ENCODE data around the gene LRTM2. TPM values are rescaled to one million over a fixed set of nuclear protein-coding genes. Genes with fewer than 3 reads are reported as not detected.

The LRTM2 gene
- total RNA-seq, 1 experiment from 2014 or later, result not detected

GRCh38 chr12:1820896-1821291, 529 bp downstream of the LRTM2 start:
- no peak overlapping the region for H2AFZ ChIP-seq (ENCODE audit: low read length)
- no peak overlapping the region for H3K9ac ChIP-seq (ENCODE audit: low read length)
- H3K4me3 ChIP-seq (ENCODE audit: low read length), result no peak overlapping the region
- no peaks in the 10 kb centered on the region for H3K9me3 ChIP-seq (ENCODE audit: low read length)
- no peaks in the 10 kb centered on the region for H3K27me3 ChIP-seq (ENCODE audit: low read length)
- H3K36me3 ChIP-seq (ENCODE audit: insufficient read depth, low read length), result no peaks in the 10 kb centered on the region
- DNase-seq, result no peak
- no peak overlapping the region for H3K27ac ChIP-seq (ENCODE audit: low read length)
- no peaks in the 10 kb centered on the region for H4K20me1 ChIP-seq (ENCODE audit: insufficient read depth, low read depth, low read length)
- H3K4me2 ChIP-seq (ENCODE audit: low read depth, low read length, poor library complexity, severe bottlenecking), result no peak overlapping the region
- H3K4me1 ChIP-seq (ENCODE audit: low read length), result no peaks in the 10 kb centered on the region
- H3K9me2 ChIP-seq (replicated peaks; ENCODE audit: insufficient read depth, low read length), result no peaks in the 10 kb centered on the region
- no peaks in the 10 kb centered on the region for H3K79me2 ChIP-seq (ENCODE audit: low read length)

GRCh38 chr12:1821805-1822204, 1.4 kb downstream of the LRTM2 start:
- H3K4me2 ChIP-seq (ENCODE audit: low read depth, low read length, poor library complexity, severe bottlenecking), result no peak overlapping the region
- H3K9ac ChIP-seq (ENCODE audit: low read length), result no peak overlapping the region
- H3K36me3 ChIP-seq (ENCODE audit: insufficient read depth, low read length), result no peaks in the 10 kb centered on the region
- no peak overlapping the region for H3K27ac ChIP-seq (ENCODE audit: low read length)
- no peak for DNase-seq
- H4K20me1 ChIP-seq (ENCODE audit: insufficient read depth, low read depth, low read length), result no peaks in the 10 kb centered on the region
- H3K79me2 ChIP-seq (ENCODE audit: low read length), result no peaks in the 10 kb centered on the region
- no peaks in the 10 kb centered on the region for H3K4me1 ChIP-seq (ENCODE audit: low read length)
- no peaks in the 10 kb centered on the region for H3K9me3 ChIP-seq (ENCODE audit: low read length)
- H3K9me2 ChIP-seq (replicated peaks; ENCODE audit: insufficient read depth, low read length), result no peaks in the 10 kb centered on the region
- no peak overlapping the region for H2AFZ ChIP-seq (ENCODE audit: low read length)
- H3K4me3 ChIP-seq (ENCODE audit: low read length), result no peak overlapping the region
- H3K27me3 ChIP-seq (ENCODE audit: low read length), result no peaks in the 10 kb centered on the region

GRCh38 chr12:1822699-1823098, 2.3 kb downstream of the LRTM2 start:
- H3K9me3 ChIP-seq (ENCODE audit: low read length), result no peaks in the 10 kb centered on the region
- H3K27ac ChIP-seq (ENCODE audit: low read length), result no peak overlapping the region
- H3K79me2 ChIP-seq (ENCODE audit: low read length), result no peaks in the 10 kb centered on the region
- H3K4me2 ChIP-seq (ENCODE audit: low read depth, low read length, poor library complexity, severe bottlenecking), result no peak overlapping the region
- H3K9me2 ChIP-seq (replicated peaks; ENCODE audit: insufficient read depth, low read length), result no peaks in the 10 kb centered on the region
- H3K4me1 ChIP-seq (ENCODE audit: low read length), result no peaks in the 10 kb centered on the region
- H2AFZ ChIP-seq (ENCODE audit: low read length), result no peak overlapping the region
- H4K20me1 ChIP-seq (ENCODE audit: insufficient read depth, low read depth, low read length), result no peaks in the 10 kb centered on the region
- H3K27me3 ChIP-seq (ENCODE audit: low read length), result no peaks in the 10 kb centered on the region
- H3K36me3 ChIP-seq (ENCODE audit: insufficient read depth, low read length), result no peaks in the 10 kb centered on the region
- H3K9ac ChIP-seq (ENCODE audit: low read length), result no peak overlapping the region
- H3K4me3 ChIP-seq (ENCODE audit: low read length), result no peak overlapping the region
- no peak for DNase-seq

GRCh38 chr12:1823237-1823636, 2.9 kb downstream of the LRTM2 start:
- Histone ChIP-seq H4K20me1 (ENCODE audit: insufficient read depth, low read depth, low read length) (no peaks in the 10 kb centered on the region), H3K9me3 (ENCODE audit: low read length) (no peaks in the 10 kb centered on the region), H3K9ac (ENCODE audit: low read length) (no peak overlapping the region), H3K79me2 (ENCODE audit: low read length) (no peaks in the 10 kb centered on the region), H2AFZ (ENCODE audit: low read length) (no peak overlapping the region), H3K4me2 (ENCODE audit: low read depth, low read length, poor library complexity, severe bottlenecking) (no peak overlapping the region), H3K36me3 (ENCODE audit: insufficient read depth, low read length) (no peaks in the 10 kb centered on the region), H3K27me3 (ENCODE audit: low read length) (no peaks in the 10 kb centered on the region), H3K4me3 (ENCODE audit: low read length) (no peak overlapping the region), H3K9me2 (replicated peaks; ENCODE audit: insufficient read depth, low read length) (no peaks in the 10 kb centered on the region), H3K4me1 (ENCODE audit: low read length) (no peaks in the 10 kb centered on the region), H3K27ac (ENCODE audit: low read length) (no peak overlapping the region)
- no peak for DNase-seq

GRCh38 chr12:1825382-1826102, 5.2 kb downstream of the LRTM2 start:
- H2AFZ ChIP-seq (ENCODE audit: low read length), result no peak overlapping the region
- no peak overlapping the region for H3K4me3 ChIP-seq (ENCODE audit: low read length)
- no peaks in the 10 kb centered on the region for H3K4me1 ChIP-seq (ENCODE audit: low read length)
- DNase-seq, result no peak
- no peaks in the 10 kb centered on the region for H3K36me3 ChIP-seq (ENCODE audit: insufficient read depth, low read length)
- no peaks in the 10 kb centered on the region for H3K27me3 ChIP-seq (ENCODE audit: low read length)
- H3K9ac ChIP-seq (ENCODE audit: low read length), result no peak overlapping the region
- no peaks in the 10 kb centered on the region for H4K20me1 ChIP-seq (ENCODE audit: insufficient read depth, low read depth, low read length)
- no peak overlapping the region for H3K27ac ChIP-seq (ENCODE audit: low read length)
- H3K9me3 ChIP-seq (ENCODE audit: low read length), result no peaks in the 10 kb centered on the region
- no peak overlapping the region for H3K4me2 ChIP-seq (ENCODE audit: low read depth, low read length, poor library complexity, severe bottlenecking)
- H3K79me2 ChIP-seq (ENCODE audit: low read length), result no peaks in the 10 kb centered on the region
- H3K9me2 ChIP-seq (replicated peaks; ENCODE audit: insufficient read depth, low read length), result no peaks in the 10 kb centered on the region

GRCh38 chr12:1826401-1826800, 6.0 kb downstream of the LRTM2 start:
- Histone ChIP-seq H3K4me3 (ENCODE audit: low read length) (no peak overlapping the region), H3K9me2 (replicated peaks; ENCODE audit: insufficient read depth, low read length) (no peaks in the 10 kb centered on the region), H3K9ac (ENCODE audit: low read length) (no peak overlapping the region), H3K36me3 (ENCODE audit: insufficient read depth, low read length) (no peaks in the 10 kb centered on the region), H3K4me2 (ENCODE audit: low read depth, low read length, poor library complexity, severe bottlenecking) (no peak overlapping the region), H3K27ac (ENCODE audit: low read length) (no peak overlapping the region), H3K4me1 (ENCODE audit: low read length) (no peaks in the 10 kb centered on the region), H2AFZ (ENCODE audit: low read length) (no peak overlapping the region), H4K20me1 (ENCODE audit: insufficient read depth, low read depth, low read length) (no peaks in the 10 kb centered on the region), H3K79me2 (ENCODE audit: low read length) (no peaks in the 10 kb centered on the region), H3K9me3 (ENCODE audit: low read length) (no peaks in the 10 kb centered on the region), H3K27me3 (ENCODE audit: low read length) (no peaks in the 10 kb centered on the region)
- DNase-seq, result no peak

GRCh38 chr12:1826867-1827705, 6.7 kb downstream of the LRTM2 start:
- Histone ChIP-seq H3K9me3 (ENCODE audit: low read length) (no peaks in the 10 kb centered on the region), H3K4me3 (ENCODE audit: low read length) (no peak overlapping the region), H3K4me2 (ENCODE audit: low read depth, low read length, poor library complexity, severe bottlenecking) (no peak overlapping the region)

More at GRCh38 chr12:1826867-1827705, 6.7 kb downstream of the LRTM2 start:
- no peaks in the 10 kb centered on the region for H4K20me1 ChIP-seq (ENCODE audit: insufficient read depth, low read depth, low read length)
- H3K36me3 ChIP-seq (ENCODE audit: insufficient read depth, low read length), result no peaks in the 10 kb centered on the region
- no peaks in the 10 kb centered on the region for H3K9me2 ChIP-seq (replicated peaks; ENCODE audit: insufficient read depth, low read length)
- H3K79me2 ChIP-seq (ENCODE audit: low read length), result no peaks in the 10 kb centered on the region
- H3K9ac ChIP-seq (ENCODE audit: low read length), result no peak overlapping the region
- no peaks in the 10 kb centered on the region for H3K4me1 ChIP-seq (ENCODE audit: low read length)
- H2AFZ ChIP-seq (ENCODE audit: low read length), result no peak overlapping the region
- no peaks in the 10 kb centered on the region for H3K27me3 ChIP-seq (ENCODE audit: low read length)
- no peak overlapping the region for H3K27ac ChIP-seq (ENCODE audit: low read length)
- no peak for DNase-seq

All from Karpas-422 (cell line).